Liver (tissue), 9 donors: ENCODE measurements around the gene ERC2. TPM values are rescaled to one million over a fixed set of nuclear protein-coding genes. Genes with fewer than 3 reads are reported as not detected.

ENCODE experiments used
- DNase-seq: peaks from one replicate; pipeline ENCODE4 v3.0.0-alpha.2; 2017; ENCODE audit warnings: low spot score
- H3K27ac ChIP-seq, 2 donors: one replicate each; pipeline ENCODE4 v1.7.0; 2013; ENCODE audit warnings: inconsistent platforms in 2 of 2, low read length in 2 of 2, control low read depth in 1 of 2, low read depth in 1 of 2, mild to moderate bottlenecking in 1 of 2
- H3K27me3 ChIP-seq, 4 donors: one replicate each; pipeline versions ENCODE4 v1.6.1 to v1.7.0; 2013; ENCODE audit warnings: low read length in 3 of 4, inconsistent platforms in 1 of 4, mild to moderate bottlenecking in 1 of 4, moderate library complexity in 1 of 4; ENCODE audit not compliant: control insufficient read depth in 4 of 4, insufficient read depth in 4 of 4
- H3K36me3 ChIP-seq, 4 donors: one replicate each; pipeline versions ENCODE4 v1.6.1 to v1.7.0; 2013; ENCODE audit warnings: low read length in 3 of 4, mild to moderate bottlenecking in 3 of 4, low read depth in 1 of 4, moderate library complexity in 1 of 4; ENCODE audit not compliant: control insufficient read depth in 4 of 4, insufficient read depth in 3 of 4
- H3K4me1 ChIP-seq, 4 donors: one replicate each; pipeline versions ENCODE4 v1.6.1 to v1.7.0; 2013; ENCODE audit warnings: low read length in 3 of 4, mild to moderate bottlenecking in 3 of 4, moderate library complexity in 1 of 4; ENCODE audit not compliant: control insufficient read depth in 4 of 4, insufficient read depth in 4 of 4
- H3K4me3 ChIP-seq, 3 donors: one replicate each; pipeline versions ENCODE4 v1.6.1 to v1.7.0; 2013; ENCODE audit warnings: low read length in 3 of 3, control low read depth in 1 of 3, low read depth in 1 of 3, mild to moderate bottlenecking in 1 of 3
- H3K9ac ChIP-seq, 2 donors: one replicate each; pipeline ENCODE4 v1.7.0; 2013; ENCODE audit warnings: low read length in 2 of 2, mild to moderate bottlenecking in 2 of 2, moderate library complexity in 2 of 2, control low read depth in 1 of 2, low read depth in 1 of 2
- H3K9me3 ChIP-seq, 4 donors: one replicate each; pipeline versions ENCODE4 v1.6.1 to v1.7.0; 2013; ENCODE audit warnings: low read length in 3 of 4; ENCODE audit not compliant: control insufficient read depth in 4 of 4
- EGR1 ChIP-seq, 2 donors: IDR thresholded peaks; 2 replicates each; pipeline ENCODE4 v1.6.1; 2016 to 2018; ENCODE audit warnings: antibody characterized with exemption in 2 of 2, low read depth in 2 of 2
- FOXA1 ChIP-seq: IDR thresholded peaks from 2 replicates; pipeline ENCODE4 v1.6.1; 2016; ENCODE audit warnings: antibody characterized with exemption
- FOXA2 ChIP-seq: IDR thresholded peaks from 2 replicates; pipeline ENCODE4 v1.6.1; 2016; ENCODE audit warnings: antibody characterized with exemption
- GABPA ChIP-seq, 2 donors: IDR thresholded peaks in 1 of 2; conservative IDR thresholded peaks in 1 of 2; 2 replicates each; pipeline ENCODE4 v1.6.1; 2016; ENCODE audit warnings: antibody characterized with exemption in 2 of 2, mild to moderate bottlenecking in 1 of 2, moderate library complexity in 1 of 2
- HNF4A ChIP-seq, 2 donors: conservative IDR thresholded peaks; 2 replicates each; pipeline ENCODE4 v1.6.1; 2016; ENCODE audit warnings: antibody characterized with exemption in 2 of 2, mild to moderate bottlenecking in 2 of 2
- HNF4G ChIP-seq: IDR thresholded peaks from 2 replicates; pipeline ENCODE4 v1.6.1; 2016; ENCODE audit warnings: antibody characterized with exemption
- JUND ChIP-seq, 2 donors: IDR thresholded peaks; 2 replicates each; pipeline ENCODE4 v1.6.1; 2016; ENCODE audit warnings: antibody characterized with exemption in 2 of 2
- NR2F2 ChIP-seq: IDR thresholded peaks from 2 replicates; pipeline ENCODE4 v1.6.1; 2016; ENCODE audit warnings: antibody characterized with exemption
- RAD21 ChIP-seq, 2 donors: IDR thresholded peaks; 2 replicates each; pipeline ENCODE4 v1.6.1; 2016; ENCODE audit warnings: antibody characterized with exemption in 2 of 2, mild to moderate bottlenecking in 2 of 2
- RXRA ChIP-seq, 2 donors: IDR thresholded peaks; 2 replicates each; pipeline ENCODE4 v1.6.1; 2017 to 2018; ENCODE audit warnings: antibody characterized with exemption in 2 of 2, mild to moderate bottlenecking in 1 of 2
- SP1 ChIP-seq: IDR thresholded peaks from 2 replicates; pipeline ENCODE4 v1.6.1; 2018; ENCODE audit warnings: antibody characterized with exemption, mild to moderate bottlenecking
- TAF1 ChIP-seq: conservative IDR thresholded peaks from 2 replicates; pipeline ENCODE4 v1.6.1; 2016; ENCODE audit warnings: antibody characterized with exemption, mild to moderate bottlenecking
- YY1 ChIP-seq: IDR thresholded peaks from 2 replicates; pipeline ENCODE4 v1.6.1; 2016; ENCODE audit warnings: antibody characterized with exemption, mild to moderate bottlenecking
- WGBS: extraction: QIAGEN DNeasy Blood & Tissue Kit; methylation state at CpG from one replicate; pipeline ENCODE4 v1.1.7; 2013; 5-methylcytosine and 5-hydroxymethylcytosine counted together
- polyA plus RNA-seq, 2 donors: library from polyadenylated mRNA; stranded (reverse) in 1 of 2; unstranded in 1 of 2; fragments of 200-250 nt in 1 of 2; fragments of >200 nt in 1 of 2; fragmentation: Nextera tagmentation in 1 of 2; extraction: Ambion mirVana in 1 of 2; gene quantifications; one replicate each; pipeline versions ENCODE4 v1.2.1 to v1.2.3, GENCODE V29; 2013 to 2015
- total RNA-seq, 2 donors: library from RNA; depleted of rRNA; stranded (reverse); fragments of >200 nt; gene quantifications; one replicate each; pipeline ENCODE4 v1.2.3, GENCODE V29; 2014
- TF ChIP-seq, protein P1 (sequence below): IDR thresholded peaks from 2 replicates; pipeline ENCODE4 v1.6.1; 2016; ENCODE audit warnings: antibody characterized with exemption, mild to moderate bottlenecking
- TF ChIP-seq, protein P2 (sequence below): IDR thresholded peaks from 2 replicates; pipeline ENCODE4 v1.6.1; 2016; ENCODE audit warnings: antibody characterized with exemption
- TF ChIP-seq, protein P3 (sequence below): fragments of 150-350 bp; IDR thresholded peaks from 2 replicates; pipeline ENCODE4 v1.5.1; 2017; ENCODE audit warnings: improper control_type of control experiment, low read depth, low read length; ENCODE audit not compliant: missing input control
- TF ChIP-seq, protein P4 (sequence below): IDR thresholded peaks from 2 replicates; pipeline ENCODE4 v1.6.1; 2016; ENCODE audit warnings: antibody characterized with exemption
- TF ChIP-seq, protein P5 (sequence below): IDR thresholded peaks from 2 replicates; pipeline ENCODE4 v1.6.1; 2016; ENCODE audit warnings: antibody characterized with exemption
- donor health status: healthy.
- donor health status: healthy.
- donor health status: healthy.
- donor health status: healthy.
- donor health status: healthy.

The ERC2 gene
- total and polyA plus RNA-seq, 4 donors: 0.14 to 0.25 TPM; not detected in 2

DNA sequence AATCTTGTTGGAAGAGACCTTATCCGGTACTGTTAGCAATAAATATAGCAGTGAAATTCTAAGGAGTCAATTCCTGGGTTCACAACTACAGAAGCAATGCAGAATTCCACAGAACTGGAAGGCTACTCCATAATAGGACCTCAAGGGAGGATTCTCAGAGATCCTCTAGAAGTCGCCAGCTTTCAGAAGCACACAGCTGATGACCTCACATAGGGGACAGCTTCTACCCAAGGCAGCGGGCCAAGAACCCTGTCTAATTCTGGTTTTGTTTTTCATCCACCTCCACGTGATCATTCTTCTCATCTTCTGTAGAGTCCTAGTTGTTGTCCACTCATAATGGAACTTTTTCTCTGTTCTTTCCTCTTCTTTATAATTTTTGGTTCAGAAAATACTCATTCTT lies 99.4 kb downstream of the ERC2 start:
- Histone ChIP-seq H3K4me1 (peaks cover 3 to 27% (median 17%) of the 10 kb centered on the region in 4 donors), H3K9me3 (no peaks in the 10 kb centered on the region), H3K36me3 (no peaks in the 10 kb centered on the region), H3K27ac (no peak overlapping the region), H3K9ac (no peak overlapping the region), H3K27me3 (no peaks in the 10 kb centered on the region), H3K4me3 (no peak overlapping the region)
- WGBS: 87% methylated on average over 4 of the region's 4 CpGs
- no peak for DNase-seq
- TF ChIP-seq, protein P1, sequence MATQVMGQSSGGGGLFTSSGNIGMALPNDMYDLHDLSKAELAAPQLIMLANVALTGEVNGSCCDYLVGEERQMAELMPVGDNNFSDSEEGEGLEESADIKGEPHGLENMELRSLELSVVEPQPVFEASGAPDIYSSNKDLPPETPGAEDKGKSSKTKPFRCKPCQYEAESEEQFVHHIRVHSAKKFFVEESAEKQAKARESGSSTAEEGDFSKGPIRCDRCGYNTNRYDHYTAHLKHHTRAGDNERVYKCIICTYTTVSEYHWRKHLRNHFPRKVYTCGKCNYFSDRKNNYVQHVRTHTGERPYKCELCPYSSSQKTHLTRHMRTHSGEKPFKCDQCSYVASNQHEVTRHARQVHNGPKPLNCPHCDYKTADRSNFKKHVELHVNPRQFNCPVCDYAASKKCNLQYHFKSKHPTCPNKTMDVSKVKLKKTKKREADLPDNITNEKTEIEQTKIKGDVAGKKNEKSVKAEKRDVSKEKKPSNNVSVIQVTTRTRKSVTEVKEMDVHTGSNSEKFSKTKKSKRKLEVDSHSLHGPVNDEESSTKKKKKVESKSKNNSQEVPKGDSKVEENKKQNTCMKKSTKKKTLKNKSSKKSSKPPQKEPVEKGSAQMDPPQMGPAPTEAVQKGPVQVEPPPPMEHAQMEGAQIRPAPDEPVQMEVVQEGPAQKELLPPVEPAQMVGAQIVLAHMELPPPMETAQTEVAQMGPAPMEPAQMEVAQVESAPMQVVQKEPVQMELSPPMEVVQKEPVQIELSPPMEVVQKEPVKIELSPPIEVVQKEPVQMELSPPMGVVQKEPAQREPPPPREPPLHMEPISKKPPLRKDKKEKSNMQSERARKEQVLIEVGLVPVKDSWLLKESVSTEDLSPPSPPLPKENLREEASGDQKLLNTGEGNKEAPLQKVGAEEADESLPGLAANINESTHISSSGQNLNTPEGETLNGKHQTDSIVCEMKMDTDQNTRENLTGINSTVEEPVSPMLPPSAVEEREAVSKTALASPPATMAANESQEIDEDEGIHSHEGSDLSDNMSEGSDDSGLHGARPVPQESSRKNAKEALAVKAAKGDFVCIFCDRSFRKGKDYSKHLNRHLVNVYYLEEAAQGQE: no peak
- TF ChIP-seq YY1: no peak
- TF ChIP-seq FOXA2: no peak
- TF ChIP-seq EGR1 (IDR thresholded peaks at IDR 0.05; ENCODE audit: low read depth in 2 of 2): no peak
- no peak for TF ChIP-seq RAD21 (IDR thresholded peaks at IDR 0.05)
- TF ChIP-seq, protein P2, sequence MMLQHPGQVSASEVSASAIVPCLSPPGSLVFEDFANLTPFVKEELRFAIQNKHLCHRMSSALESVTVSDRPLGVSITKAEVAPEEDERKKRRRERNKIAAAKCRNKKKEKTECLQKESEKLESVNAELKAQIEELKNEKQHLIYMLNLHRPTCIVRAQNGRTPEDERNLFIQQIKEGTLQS: no peak
- TF ChIP-seq TAF1: no peak
- no peak for TF ChIP-seq SP1
- TF ChIP-seq JUND (IDR thresholded peaks at IDR 0.05): no peak
- no peak for TF ChIP-seq HNF4A (conservative IDR thresholded peaks at IDR 0.05)
- TF ChIP-seq, protein P3, sequence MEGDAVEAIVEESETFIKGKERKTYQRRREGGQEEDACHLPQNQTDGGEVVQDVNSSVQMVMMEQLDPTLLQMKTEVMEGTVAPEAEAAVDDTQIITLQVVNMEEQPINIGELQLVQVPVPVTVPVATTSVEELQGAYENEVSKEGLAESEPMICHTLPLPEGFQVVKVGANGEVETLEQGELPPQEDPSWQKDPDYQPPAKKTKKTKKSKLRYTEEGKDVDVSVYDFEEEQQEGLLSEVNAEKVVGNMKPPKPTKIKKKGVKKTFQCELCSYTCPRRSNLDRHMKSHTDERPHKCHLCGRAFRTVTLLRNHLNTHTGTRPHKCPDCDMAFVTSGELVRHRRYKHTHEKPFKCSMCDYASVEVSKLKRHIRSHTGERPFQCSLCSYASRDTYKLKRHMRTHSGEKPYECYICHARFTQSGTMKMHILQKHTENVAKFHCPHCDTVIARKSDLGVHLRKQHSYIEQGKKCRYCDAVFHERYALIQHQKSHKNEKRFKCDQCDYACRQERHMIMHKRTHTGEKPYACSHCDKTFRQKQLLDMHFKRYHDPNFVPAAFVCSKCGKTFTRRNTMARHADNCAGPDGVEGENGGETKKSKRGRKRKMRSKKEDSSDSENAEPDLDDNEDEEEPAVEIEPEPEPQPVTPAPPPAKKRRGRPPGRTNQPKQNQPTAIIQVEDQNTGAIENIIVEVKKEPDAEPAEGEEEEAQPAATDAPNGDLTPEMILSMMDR: no peak
- no peak for TF ChIP-seq FOXA1
- TF ChIP-seq, protein P4, sequence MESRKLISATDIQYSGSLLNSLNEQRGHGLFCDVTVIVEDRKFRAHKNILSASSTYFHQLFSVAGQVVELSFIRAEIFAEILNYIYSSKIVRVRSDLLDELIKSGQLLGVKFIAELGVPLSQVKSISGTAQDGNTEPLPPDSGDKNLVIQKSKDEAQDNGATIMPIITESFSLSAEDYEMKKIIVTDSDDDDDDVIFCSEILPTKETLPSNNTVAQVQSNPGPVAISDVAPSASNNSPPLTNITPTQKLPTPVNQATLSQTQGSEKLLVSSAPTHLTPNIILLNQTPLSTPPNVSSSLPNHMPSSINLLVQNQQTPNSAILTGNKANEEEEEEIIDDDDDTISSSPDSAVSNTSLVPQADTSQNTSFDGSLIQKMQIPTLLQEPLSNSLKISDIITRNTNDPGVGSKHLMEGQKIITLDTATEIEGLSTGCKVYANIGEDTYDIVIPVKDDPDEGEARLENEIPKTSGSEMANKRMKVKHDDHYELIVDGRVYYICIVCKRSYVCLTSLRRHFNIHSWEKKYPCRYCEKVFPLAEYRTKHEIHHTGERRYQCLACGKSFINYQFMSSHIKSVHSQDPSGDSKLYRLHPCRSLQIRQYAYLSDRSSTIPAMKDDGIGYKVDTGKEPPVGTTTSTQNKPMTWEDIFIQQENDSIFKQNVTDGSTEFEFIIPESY: no peak
- no peak for TF ChIP-seq HNF4G
- TF ChIP-seq, protein P5, sequence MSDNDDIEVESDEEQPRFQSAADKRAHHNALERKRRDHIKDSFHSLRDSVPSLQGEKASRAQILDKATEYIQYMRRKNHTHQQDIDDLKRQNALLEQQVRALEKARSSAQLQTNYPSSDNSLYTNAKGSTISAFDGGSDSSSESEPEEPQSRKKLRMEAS: no peak
- no peak for TF ChIP-seq GABPA (IDR thresholded peaks at IDR 0.05 in 1 of 2, conservative IDR thresholded peaks at IDR 0.05 in 1 of 2)
- TF ChIP-seq NR2F2: no peak
- no peak for TF ChIP-seq RXRA (IDR thresholded peaks at IDR 0.05)
